Stimulated activated CD8-positive, alpha-beta memory T cell treated with anti-CD3 and anti-CD28 coated beads, Interleukin-15, amount 100 ng/mL, for 4 hours (primary cell): ENCODE measurements around the gene U2AF1L4.

Source experiments
- DNase-seq, 2 donors: peaks; one replicate each; pipeline ENCODE4 v3.0.0-alpha.2; 2020; ENCODE audit warnings: low read depth in 2 of 2

The U2AF1L4 gene

GRCh38 chr19:35745328-35746086, at the start of gene U2AF1L4, which contains the start of gene PSENEN:
TSS of gene U2AF1L4 (minus strand) at chr19:35745418. CDS start at chr19:35745391, 27 bp downstream.
TSS of gene PSENEN (plus strand) at chr19:35745651. CDS start at chr19:35745931, 280 bp downstream.
- DNase-seq = peak; percentile 95 to 96

- no peak for DNase-seq
These were observed 48.4 kb upstream of the U2AF1L4 start for GRCh38 chr19:35793381-35794165.

GRCh38 chr19:35792888-35793287, 47.7 kb upstream of the U2AF1L4 start:
- no peak for DNase-seq

GRCh38 chr19:35792312-35792711, 47.1 kb upstream of the U2AF1L4 start:
- no peak for DNase-seq

- no peak for DNase-seq
These were observed 46.6 kb upstream of the U2AF1L4 start for GRCh38 chr19:35791814-35792279.

- DNase-seq = no peak
These were observed 46.0 kb upstream of the U2AF1L4 start for GRCh38 chr19:35790981-35791813.

- DNase-seq = no peak
These were observed 45.0 kb upstream of the U2AF1L4 start for GRCh38 chr19:35789978-35790944.

GRCh38 chr19:35789195-35789977, 44.2 kb upstream of the U2AF1L4 start:
- DNase-seq = no peak

- DNase-seq = no peak
These were observed 43.2 kb upstream of the U2AF1L4 start for GRCh38 chr19:35788205-35788960.

GRCh38 chr19:35787227-35787799, 42.1 kb upstream of the U2AF1L4 start:
- DNase-seq = no peak

- no peak for DNase-seq
These were observed 41.3 kb upstream of the U2AF1L4 start for GRCh38 chr19:35786299-35787160.

- no peak for DNase-seq
These were observed 40.1 kb upstream of the U2AF1L4 start for GRCh38 chr19:35785339-35785627.

GRCh38 chr19:35784503-35785338, 39.5 kb upstream of the U2AF1L4 start:
- DNase-seq = no peak

GRCh38 chr19:35783469-35784434, 38.5 kb upstream of the U2AF1L4 start:
- DNase-seq = no peak

GRCh38 chr19:35782589-35782988, 37.4 kb upstream of the U2AF1L4 start:
- DNase-seq = no peak

GRCh38 chr19:35781650-35782049, 36.4 kb upstream of the U2AF1L4 start:
- DNase-seq = no peak
